Adrenal gland (tissue), 5 donors: ENCODE measurements around the gene IGF2.

Experiments used
- POLR2A ChIP-seq, 2 donors: fragments of 450-650 bp; IDR thresholded peaks; one replicate each; pipeline ENCODE4 v1.6.1; 2017; ENCODE audit warnings: antibody characterized with exemption in 2 of 2, mild to moderate bottlenecking in 2 of 2, moderate library complexity in 1 of 2
- TF ChIP-seq, protein P1 (sequence below), 6 experiments: fragments of 450-650 bp in 4 of 6; fragments of 200-600 bp in 2 of 6; sonication (generic) in 1 of 6; IDR thresholded peaks; 1 replicate in 5 of 6; 2 replicates in 1 of 6; pipeline versions ENCODE4 v1.5.1 to v1.8.0; 2016 to 2021; ENCODE audit warnings: antibody characterized with exemption in 6 of 6, mild to moderate bottlenecking in 2 of 6, moderate library complexity in 1 of 6
- donor health status: DM: no; HTN: no; CAD: no.

DNA sequence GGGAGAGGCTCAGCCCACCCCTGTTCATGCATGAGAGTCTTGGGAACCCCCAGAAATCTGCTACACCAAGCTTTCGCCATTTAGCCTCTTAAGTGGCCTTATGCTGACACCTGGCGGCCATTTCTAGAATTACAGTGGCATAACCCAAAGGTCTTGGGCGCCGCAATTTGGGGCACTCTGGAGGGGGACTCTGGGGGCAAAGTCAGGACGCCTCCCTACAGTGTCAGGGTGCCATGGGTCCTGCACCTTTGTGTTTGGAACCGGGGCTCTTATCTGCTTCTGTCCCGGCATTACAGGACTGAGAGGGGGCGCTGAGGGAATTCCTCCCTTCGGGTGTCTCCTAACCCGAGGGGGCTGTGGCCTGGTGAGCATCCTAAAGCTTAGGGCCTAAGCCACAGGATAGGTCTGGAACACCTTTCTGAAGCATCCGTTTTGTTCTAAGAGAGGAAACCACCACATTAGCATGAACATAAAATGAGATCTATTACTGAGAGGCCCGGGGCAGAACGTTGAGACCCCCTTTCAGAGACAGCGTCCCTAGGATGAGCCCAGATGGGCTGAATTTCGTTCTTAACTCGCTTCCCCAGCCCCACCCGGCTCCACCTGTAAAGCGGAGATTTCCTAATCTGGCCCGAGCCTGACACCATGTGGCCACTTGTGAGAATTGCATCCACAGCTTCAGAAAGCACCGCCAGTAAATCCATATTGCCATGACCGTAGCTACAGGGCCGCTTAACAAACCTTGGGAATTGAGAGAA, 12.5 kb upstream of the IGF2 start:
- TF ChIP-seq, protein P1, sequence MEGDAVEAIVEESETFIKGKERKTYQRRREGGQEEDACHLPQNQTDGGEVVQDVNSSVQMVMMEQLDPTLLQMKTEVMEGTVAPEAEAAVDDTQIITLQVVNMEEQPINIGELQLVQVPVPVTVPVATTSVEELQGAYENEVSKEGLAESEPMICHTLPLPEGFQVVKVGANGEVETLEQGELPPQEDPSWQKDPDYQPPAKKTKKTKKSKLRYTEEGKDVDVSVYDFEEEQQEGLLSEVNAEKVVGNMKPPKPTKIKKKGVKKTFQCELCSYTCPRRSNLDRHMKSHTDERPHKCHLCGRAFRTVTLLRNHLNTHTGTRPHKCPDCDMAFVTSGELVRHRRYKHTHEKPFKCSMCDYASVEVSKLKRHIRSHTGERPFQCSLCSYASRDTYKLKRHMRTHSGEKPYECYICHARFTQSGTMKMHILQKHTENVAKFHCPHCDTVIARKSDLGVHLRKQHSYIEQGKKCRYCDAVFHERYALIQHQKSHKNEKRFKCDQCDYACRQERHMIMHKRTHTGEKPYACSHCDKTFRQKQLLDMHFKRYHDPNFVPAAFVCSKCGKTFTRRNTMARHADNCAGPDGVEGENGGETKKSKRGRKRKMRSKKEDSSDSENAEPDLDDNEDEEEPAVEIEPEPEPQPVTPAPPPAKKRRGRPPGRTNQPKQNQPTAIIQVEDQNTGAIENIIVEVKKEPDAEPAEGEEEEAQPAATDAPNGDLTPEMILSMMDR (IDR thresholded peaks at IDR 0.05) = peak; percentile 72 to 93 (median 88)
- no peak for TF ChIP-seq POLR2A (IDR thresholded peaks at IDR 0.05)
